Measurements from ENCODE around the gene CD99L2.

DNA sequence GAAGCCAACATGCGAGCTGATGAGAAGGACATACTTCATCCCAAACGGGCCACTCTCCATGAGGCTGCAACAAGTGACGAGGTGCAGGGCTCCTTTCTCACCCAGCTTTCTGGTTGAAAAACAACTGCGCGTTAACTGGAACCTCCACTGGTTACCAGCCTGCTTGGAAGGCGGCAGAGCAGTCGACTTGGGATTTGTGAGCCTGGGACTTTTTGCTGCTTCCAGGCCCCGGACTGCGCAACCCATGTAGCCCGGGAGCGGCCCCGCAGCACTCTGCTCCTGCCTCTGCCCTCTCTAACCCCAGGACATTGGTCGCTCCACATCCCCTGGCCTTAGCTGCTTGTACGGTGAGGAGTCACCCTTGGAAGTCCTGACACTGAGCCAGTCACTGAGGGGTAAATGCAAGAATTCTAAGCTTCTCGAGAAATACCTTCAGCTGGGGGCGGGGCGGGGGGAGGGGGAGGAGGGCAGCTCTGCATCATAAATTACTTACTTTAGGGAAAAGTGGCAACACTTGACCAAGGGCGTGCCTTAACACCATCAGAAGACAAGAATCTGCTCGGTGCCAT lies 132.6 kb downstream of the CD99L2 start:
- TF ChIP-seq, protein P1, sequence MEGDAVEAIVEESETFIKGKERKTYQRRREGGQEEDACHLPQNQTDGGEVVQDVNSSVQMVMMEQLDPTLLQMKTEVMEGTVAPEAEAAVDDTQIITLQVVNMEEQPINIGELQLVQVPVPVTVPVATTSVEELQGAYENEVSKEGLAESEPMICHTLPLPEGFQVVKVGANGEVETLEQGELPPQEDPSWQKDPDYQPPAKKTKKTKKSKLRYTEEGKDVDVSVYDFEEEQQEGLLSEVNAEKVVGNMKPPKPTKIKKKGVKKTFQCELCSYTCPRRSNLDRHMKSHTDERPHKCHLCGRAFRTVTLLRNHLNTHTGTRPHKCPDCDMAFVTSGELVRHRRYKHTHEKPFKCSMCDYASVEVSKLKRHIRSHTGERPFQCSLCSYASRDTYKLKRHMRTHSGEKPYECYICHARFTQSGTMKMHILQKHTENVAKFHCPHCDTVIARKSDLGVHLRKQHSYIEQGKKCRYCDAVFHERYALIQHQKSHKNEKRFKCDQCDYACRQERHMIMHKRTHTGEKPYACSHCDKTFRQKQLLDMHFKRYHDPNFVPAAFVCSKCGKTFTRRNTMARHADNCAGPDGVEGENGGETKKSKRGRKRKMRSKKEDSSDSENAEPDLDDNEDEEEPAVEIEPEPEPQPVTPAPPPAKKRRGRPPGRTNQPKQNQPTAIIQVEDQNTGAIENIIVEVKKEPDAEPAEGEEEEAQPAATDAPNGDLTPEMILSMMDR (IDR thresholded peaks at IDR 0.05) = no peak
- no peak for TF ChIP-seq POLR2A (IDR thresholded peaks at IDR 0.05)
- no peak for TF ChIP-seq EP300 (IDR thresholded peaks at IDR 0.05)

Data from tibial nerve (tissue), 4 donors.